ENCODE data around the gene PIP4K2B. TPM values are rescaled to one million over a fixed set of nuclear protein-coding genes. Genes with fewer than 3 reads are reported as not detected.

The PIP4K2B gene
- total RNA-seq, 4 donors from 2014 or later: 29.3 to 72.0 (median 51.1) TPM

DNA sequence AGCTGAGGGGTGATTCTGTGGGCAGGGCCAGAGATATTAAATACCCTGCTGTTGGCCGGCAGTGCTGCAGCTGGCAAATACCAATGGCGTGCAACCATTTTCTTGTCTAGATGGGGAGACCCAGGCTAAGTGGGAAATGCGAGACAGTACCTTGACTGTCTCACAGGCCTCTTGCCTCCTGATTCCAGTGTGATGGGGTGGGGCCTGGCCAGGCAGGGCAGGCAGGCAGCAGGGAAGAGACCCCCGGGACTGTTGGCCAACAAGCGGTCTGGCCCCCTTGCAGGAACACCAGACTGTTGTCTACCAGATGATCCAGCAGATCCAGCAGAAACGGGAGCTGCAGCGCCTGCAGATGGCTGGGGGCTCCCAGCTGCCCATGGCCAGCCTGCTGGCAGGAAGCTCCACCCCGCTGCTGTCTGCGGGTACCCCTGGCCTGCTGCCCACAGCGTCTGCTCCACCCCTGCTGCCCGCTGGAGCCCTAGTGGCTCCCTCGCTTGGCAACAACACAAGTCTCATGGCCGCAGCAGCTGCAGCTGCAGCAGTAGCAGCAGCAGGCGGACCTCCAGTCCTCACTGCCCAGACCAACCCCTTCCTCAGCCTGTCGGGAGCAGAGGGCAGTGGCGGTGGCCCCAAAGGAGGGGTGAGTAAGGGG, 74.9 kb downstream of the PIP4K2B start:
- TF ChIP-seq, protein P1, sequence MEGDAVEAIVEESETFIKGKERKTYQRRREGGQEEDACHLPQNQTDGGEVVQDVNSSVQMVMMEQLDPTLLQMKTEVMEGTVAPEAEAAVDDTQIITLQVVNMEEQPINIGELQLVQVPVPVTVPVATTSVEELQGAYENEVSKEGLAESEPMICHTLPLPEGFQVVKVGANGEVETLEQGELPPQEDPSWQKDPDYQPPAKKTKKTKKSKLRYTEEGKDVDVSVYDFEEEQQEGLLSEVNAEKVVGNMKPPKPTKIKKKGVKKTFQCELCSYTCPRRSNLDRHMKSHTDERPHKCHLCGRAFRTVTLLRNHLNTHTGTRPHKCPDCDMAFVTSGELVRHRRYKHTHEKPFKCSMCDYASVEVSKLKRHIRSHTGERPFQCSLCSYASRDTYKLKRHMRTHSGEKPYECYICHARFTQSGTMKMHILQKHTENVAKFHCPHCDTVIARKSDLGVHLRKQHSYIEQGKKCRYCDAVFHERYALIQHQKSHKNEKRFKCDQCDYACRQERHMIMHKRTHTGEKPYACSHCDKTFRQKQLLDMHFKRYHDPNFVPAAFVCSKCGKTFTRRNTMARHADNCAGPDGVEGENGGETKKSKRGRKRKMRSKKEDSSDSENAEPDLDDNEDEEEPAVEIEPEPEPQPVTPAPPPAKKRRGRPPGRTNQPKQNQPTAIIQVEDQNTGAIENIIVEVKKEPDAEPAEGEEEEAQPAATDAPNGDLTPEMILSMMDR (IDR thresholded peaks at IDR 0.05; ENCODE audit: low read depth): no peak

DNA sequence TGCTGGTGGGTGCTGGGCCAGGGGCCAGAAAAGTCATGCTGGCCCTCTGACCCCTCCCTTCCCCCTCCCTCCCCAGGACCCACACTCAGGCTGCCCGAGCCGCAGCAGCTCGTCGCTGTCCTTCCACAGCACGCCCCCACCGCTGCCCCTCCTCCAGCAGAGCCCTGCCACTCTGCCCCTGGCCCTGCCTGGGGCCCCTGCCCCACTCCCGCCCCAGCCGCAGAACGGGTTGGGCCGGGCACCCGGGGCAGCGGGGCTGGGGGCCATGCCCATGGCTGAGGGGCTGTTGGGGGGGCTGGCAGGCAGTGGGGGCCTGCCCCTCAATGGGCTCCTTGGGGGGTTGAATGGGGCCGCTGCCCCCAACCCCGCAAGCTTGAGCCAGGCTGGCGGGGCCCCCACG, 77.6 kb downstream of the PIP4K2B start:
- TF ChIP-seq, protein P1 (IDR thresholded peaks at IDR 0.05; ENCODE audit: low read depth): no peak

DNA sequence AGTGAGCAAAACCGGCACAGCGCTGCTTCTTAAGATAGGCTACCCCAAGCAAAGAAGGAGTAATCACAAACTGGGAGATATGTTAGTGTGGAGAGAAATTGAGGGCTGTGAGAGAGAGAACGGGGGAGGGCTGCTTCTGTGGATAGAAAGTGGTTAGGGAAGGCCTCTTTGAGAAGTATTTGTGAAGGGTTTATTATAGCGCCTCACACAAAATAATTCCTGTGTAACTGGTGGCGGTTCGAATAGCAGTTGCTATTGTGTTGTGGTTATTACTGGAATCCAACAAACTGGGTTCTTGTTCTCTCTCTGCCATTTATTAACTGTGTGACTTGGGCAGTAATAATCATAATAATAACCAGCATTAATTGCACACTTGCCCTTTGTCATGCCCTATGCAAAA, 78.4 kb downstream of the PIP4K2B start:
- TF ChIP-seq, protein P1 (IDR thresholded peaks at IDR 0.05; ENCODE audit: low read depth): no peak

DNA sequence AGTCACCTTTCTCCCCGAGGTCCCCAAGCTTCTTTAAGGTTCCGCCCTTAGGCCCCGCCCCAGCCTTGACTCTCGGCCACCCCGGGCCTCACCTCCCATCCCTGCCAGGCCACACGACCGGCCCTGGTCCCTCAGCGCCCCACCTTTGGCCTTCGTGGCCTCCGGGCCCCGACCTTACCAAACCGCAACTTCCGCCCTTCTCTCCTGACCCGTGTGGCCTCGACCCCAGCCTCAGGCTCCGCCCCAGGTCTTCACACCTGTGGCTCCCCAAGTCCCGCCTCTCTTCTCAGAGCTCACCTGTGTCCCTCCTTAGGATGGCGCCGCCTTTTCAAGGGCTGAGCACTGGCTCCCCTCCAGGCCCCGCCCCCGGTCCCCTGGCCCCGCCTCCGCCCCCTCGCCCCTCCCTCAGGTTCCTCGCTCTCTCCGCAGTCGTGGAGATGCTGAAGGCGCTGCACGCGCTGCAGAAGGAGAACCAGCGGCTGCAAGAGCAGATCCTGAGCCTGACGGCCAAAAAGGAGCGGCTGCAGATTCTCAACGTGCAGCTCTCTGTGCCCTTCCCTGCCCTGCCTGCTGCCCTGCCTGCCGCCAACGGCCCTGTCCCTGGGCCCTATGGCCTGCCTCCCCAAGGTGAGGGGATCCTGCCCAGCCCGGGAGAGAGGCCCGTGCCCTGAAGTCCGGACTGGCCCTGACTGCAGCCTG, 79.3 kb downstream of the PIP4K2B start:
- TF ChIP-seq, protein P1 (IDR thresholded peaks at IDR 0.05; ENCODE audit: low read depth): no peak

DNA sequence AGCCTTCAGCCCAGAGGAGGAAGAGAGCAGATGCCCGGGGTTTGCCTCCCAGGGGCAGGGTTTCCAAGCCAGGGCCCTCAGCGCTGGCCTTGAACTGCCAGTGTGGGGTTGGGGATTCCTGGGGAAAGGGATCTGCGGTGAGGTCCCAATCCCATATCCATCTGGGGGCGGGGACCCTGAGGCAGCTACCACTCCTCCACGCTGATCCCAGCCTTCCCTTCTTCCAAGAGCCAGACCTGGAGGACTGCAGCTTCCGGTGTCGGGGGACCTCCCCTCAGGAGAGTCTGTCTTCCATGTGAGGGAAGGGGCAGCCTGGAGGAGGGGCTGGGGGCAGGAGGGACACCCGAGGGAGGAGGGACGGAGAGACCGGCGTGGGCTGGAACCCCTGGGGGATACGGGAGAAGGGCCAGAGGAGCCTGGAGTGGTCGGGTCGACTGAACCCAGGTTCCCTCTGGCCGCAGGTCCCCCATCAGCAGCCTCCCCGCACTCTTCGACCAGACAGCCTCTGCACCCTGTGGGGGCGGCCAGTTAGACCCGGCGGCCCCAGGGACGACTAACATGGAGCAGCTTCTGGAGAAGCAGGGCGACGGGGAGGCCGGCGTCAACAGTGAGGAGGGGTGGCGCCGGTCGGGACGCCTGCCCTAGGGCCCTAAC, 79.9 kb downstream of the PIP4K2B start:
- TF ChIP-seq, protein P1 (IDR thresholded peaks at IDR 0.05; ENCODE audit: low read depth): no peak

DNA sequence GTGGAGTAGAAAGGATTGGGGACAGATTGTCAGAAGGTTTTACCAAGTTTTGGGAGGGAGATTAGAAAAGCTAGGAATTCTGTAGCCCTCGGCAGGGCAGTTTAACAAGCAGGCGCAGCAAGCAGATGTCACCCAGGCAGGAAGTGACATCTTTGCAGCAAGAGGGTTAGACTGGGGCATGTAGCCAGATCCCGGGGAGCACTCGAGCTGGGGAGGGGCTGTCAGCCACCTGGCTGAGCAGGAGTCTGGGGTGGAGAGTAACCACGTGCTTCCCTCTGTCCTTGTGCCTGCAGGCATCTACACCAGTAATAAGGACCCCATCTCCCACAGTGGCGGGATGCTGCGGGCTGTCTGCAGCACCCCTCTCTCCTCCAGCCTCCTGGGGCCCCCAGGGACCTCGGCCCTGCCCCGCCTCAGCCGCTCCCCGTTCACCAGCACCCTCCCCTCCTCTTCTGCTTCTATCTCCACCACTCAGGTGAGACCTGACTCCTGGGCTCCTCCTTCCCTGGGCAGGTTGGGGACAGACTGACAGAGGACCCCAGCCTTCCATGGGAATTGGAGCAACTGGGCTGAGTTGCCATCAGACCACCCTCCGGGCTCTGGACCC, 82.1 kb downstream of the PIP4K2B start:
- TF ChIP-seq, protein P1 (IDR thresholded peaks at IDR 0.05; ENCODE audit: low read depth): no peak

Measured in subcutaneous adipose tissue (tissue), 4 donors.